Mesendoderm (in vitro differentiated cells): ENCODE results near the gene RNF144B.

ENCODE experiments used
- DNase-seq: peaks from one replicate; pipeline ENCODE4 v3.0.0; 2013
- H2AK5ac ChIP-seq: 2 replicates; pipeline ENCODE4 v1.6.1; 2013; ENCODE audit warnings: low read length, inconsistent platforms
- H2BK120ac ChIP-seq: 2 replicates; pipeline ENCODE4 v1.6.1; 2013; ENCODE audit warnings: low read depth, mild to moderate bottlenecking, low read length, moderate library complexity, mixed read lengths
- H2BK15ac ChIP-seq: replicated peaks from 2 replicates; pipeline ENCODE4 v1.6.1; 2013; ENCODE audit warnings: low read depth, mild to moderate bottlenecking, moderate library complexity
- H2BK5ac ChIP-seq: 2 replicates; pipeline ENCODE4 v1.6.1; 2013; ENCODE audit warnings: low read length, inconsistent platforms
- H3K18ac ChIP-seq: 2 replicates; pipeline ENCODE4 v1.6.1; 2013; ENCODE audit warnings: mild to moderate bottlenecking, low read length, mixed read lengths
- H3K23ac ChIP-seq: one replicate; pipeline ENCODE4 v1.6.1; 2013; ENCODE audit warnings: low read length
- H3K27ac ChIP-seq: 2 replicates; pipeline ENCODE4 v1.5.1; 2013; ENCODE audit warnings: low read depth, mild to moderate bottlenecking, inconsistent platforms, low read length, moderate library complexity
- H3K27me3 ChIP-seq: 2 replicates; pipeline ENCODE4 v1.6.1; 2013; ENCODE audit warnings: low read length, control low read depth, mild to moderate bottlenecking, inconsistent platforms; ENCODE audit not compliant: insufficient read depth, poor library complexity
- H3K36me3 ChIP-seq: 2 replicates; pipeline ENCODE4 v1.6.1; 2013; ENCODE audit warnings: low read length, inconsistent platforms; ENCODE audit not compliant: control insufficient read depth, insufficient read depth
- H3K4ac ChIP-seq: one replicate; pipeline ENCODE4 v1.6.1; 2013; ENCODE audit warnings: low read depth, mild to moderate bottlenecking, low read length, moderate library complexity
- H3K4me1 ChIP-seq: 2 replicates; pipeline ENCODE4 v1.6.1; 2013; ENCODE audit warnings: low read depth, low read length, inconsistent platforms; ENCODE audit not compliant: control insufficient read depth
- H3K4me2 ChIP-seq: 2 replicates; pipeline ENCODE4 v1.6.1; 2013; ENCODE audit warnings: low read length
- H3K4me3 ChIP-seq: 2 replicates; pipeline ENCODE4 v1.5.1; 2013; ENCODE audit warnings: mild to moderate bottlenecking, low read length
- H3K56ac ChIP-seq: one replicate; pipeline ENCODE4 v1.6.1; 2013; ENCODE audit warnings: low read length
- H3K79me1 ChIP-seq: 2 replicates; pipeline ENCODE4 v1.6.1; 2013; ENCODE audit warnings: low read length, inconsistent platforms
- H3K79me2 ChIP-seq: 2 replicates; pipeline ENCODE4 v1.6.1; 2013; ENCODE audit warnings: mild to moderate bottlenecking, low read length; ENCODE audit not compliant: control insufficient read depth, insufficient read depth
- H3K9ac ChIP-seq: 2 replicates; pipeline ENCODE4 v1.6.1; 2013; ENCODE audit warnings: low read length, inconsistent platforms
- H4K5ac ChIP-seq: one replicate; pipeline ENCODE4 v1.6.1; 2013; ENCODE audit warnings: low read length
- H4K8ac ChIP-seq: one replicate; pipeline ENCODE4 v1.6.1; 2013; ENCODE audit warnings: low read depth, mild to moderate bottlenecking, control low read depth, low read length, moderate library complexity
- WGBS: extraction: QIAGEN DNeasy Blood & Tissue Kit; methylation state at CpG from one replicate; pipeline ENCODE4 v1.1.7; 2013; ENCODE audit warnings: low lambda C conversion rate, missing lambda C conversion rate; ENCODE audit not compliant: insufficient coverage; ENCODE audit errors: extremely low coverage; 5-methylcytosine and 5-hydroxymethylcytosine counted together

Gene RNF144B

GRCh38 chr6:18412068-18412467, 24.9 kb downstream of the RNF144B start:
- DNase-seq, result no peak
- Histone ChIP-seq H3K79me1 (no peaks in the 10 kb centered on the region), H4K8ac (no peak overlapping the region), H3K79me2 (no peaks in the 10 kb centered on the region), H3K4me1 (no peaks in the 10 kb centered on the region), H3K9ac (no peak overlapping the region), H3K27ac (no peak overlapping the region), H3K27me3 (no peaks in the 10 kb centered on the region), H3K23ac (no peak overlapping the region), H2AK5ac (no peak overlapping the region), H3K4me3 (no peak overlapping the region), H3K56ac (no peak overlapping the region), H3K4ac (no peak overlapping the region), H3K36me3 (no peaks in the 10 kb centered on the region), H2BK15ac (no peak overlapping the region), H3K4me2 (no peak overlapping the region), H3K18ac (no peak overlapping the region), H4K5ac (no peak overlapping the region), H2BK120ac (no peak overlapping the region), H2BK5ac (no peak overlapping the region)
- WGBS, result no CpG with 5 or more reads among the region's 1 CpG

GRCh38 chr6:18412644-18413043, 25.5 kb downstream of the RNF144B start:
- Histone ChIP-seq H2BK120ac (no peak overlapping the region), H4K5ac (no peak overlapping the region), H3K79me1 (no peaks in the 10 kb centered on the region), H3K4ac (no peak overlapping the region), H3K27ac (no peak overlapping the region), H3K23ac (no peak overlapping the region), H2BK15ac (no peak overlapping the region), H4K8ac (no peak overlapping the region), H2AK5ac (no peak overlapping the region), H3K4me1 (no peaks in the 10 kb centered on the region), H3K27me3 (no peaks in the 10 kb centered on the region), H3K36me3 (no peaks in the 10 kb centered on the region), H2BK5ac (no peak overlapping the region), H3K9ac (no peak overlapping the region), H3K18ac (no peak overlapping the region), H3K4me3 (no peak overlapping the region), H3K79me2 (no peaks in the 10 kb centered on the region), H3K56ac (no peak overlapping the region), H3K4me2 (no peak overlapping the region)
- WGBS, result no CpG with 5 or more reads among the region's 1 CpG
- no peak for DNase-seq

- WGBS, result no CpG with 5 or more reads among the region's 4 CpGs
These were observed 26.2 kb downstream of the RNF144B start for GRCh38 chr6:18413381-18413780.

GRCh38 chr6:18414116-18414515, 27.0 kb downstream of the RNF144B start:
- Histone ChIP-seq H3K9ac (no peak overlapping the region), H4K8ac (no peak overlapping the region), H3K4ac (no peak overlapping the region), H3K23ac (no peak overlapping the region), H2BK120ac (no peak overlapping the region), H2AK5ac (no peak overlapping the region), H3K79me2 (no peaks in the 10 kb centered on the region), H3K79me1 (no peaks in the 10 kb centered on the region), H3K27me3 (no peaks in the 10 kb centered on the region), H3K4me2 (no peak overlapping the region), H2BK15ac (no peak overlapping the region), H2BK5ac (no peak overlapping the region), H3K36me3 (no peaks in the 10 kb centered on the region), H3K27ac (no peak overlapping the region), H3K4me3 (no peak overlapping the region), H3K18ac (no peak overlapping the region), H3K56ac (no peak overlapping the region), H4K5ac (no peak overlapping the region), H3K4me1 (no peaks in the 10 kb centered on the region)
- no CpG with 5 or more reads among the region's 1 CpG for WGBS
- DNase-seq, result no peak

More at GRCh38 chr6:18413381-18413780, 26.2 kb downstream of the RNF144B start:
- Histone ChIP-seq H3K23ac (no peak overlapping the region), H3K56ac (no peak overlapping the region), H3K79me1 (no peaks in the 10 kb centered on the region), H2BK120ac (no peak overlapping the region), H3K27me3 (no peaks in the 10 kb centered on the region), H3K18ac (no peak overlapping the region), H2AK5ac (no peak overlapping the region), H3K9ac (no peak overlapping the region), H2BK5ac (no peak overlapping the region), H4K5ac (no peak overlapping the region), H3K4me2 (no peak overlapping the region), H2BK15ac (no peak overlapping the region), H3K27ac (no peak overlapping the region), H3K36me3 (no peaks in the 10 kb centered on the region), H3K79me2 (no peaks in the 10 kb centered on the region), H3K4me3 (no peak overlapping the region), H3K4me1 (no peaks in the 10 kb centered on the region), H4K8ac (no peak overlapping the region), H3K4ac (no peak overlapping the region)
- DNase-seq, result no peak

- Histone ChIP-seq H3K27ac (no peak overlapping the region), H3K9ac (no peak overlapping the region), H3K4me1 (no peaks in the 10 kb centered on the region), H3K79me2 (no peaks in the 10 kb centered on the region), H3K4me3 (no peak overlapping the region), H3K23ac (no peak overlapping the region), H3K4me2 (no peak overlapping the region), H4K8ac (no peak overlapping the region), H3K18ac (no peak overlapping the region), H3K4ac (no peak overlapping the region), H3K79me1 (no peaks in the 10 kb centered on the region), H4K5ac (no peak overlapping the region), H2BK5ac (no peak overlapping the region), H2AK5ac (no peak overlapping the region), H2BK15ac (no peak overlapping the region), H3K56ac (no peak overlapping the region), H3K36me3 (no peaks in the 10 kb centered on the region), H3K27me3 (no peaks in the 10 kb centered on the region), H2BK120ac (no peak overlapping the region)
- DNase-seq, result no peak
- WGBS, result no CpG with 5 or more reads among the region's 11 CpGs
These were observed 28.1 kb downstream of the RNF144B start for GRCh38 chr6:18415207-18415606.

GRCh38 chr6:18415671-18416340, 28.7 kb downstream of the RNF144B start:
- Histone ChIP-seq H2AK5ac (no peak overlapping the region), H4K8ac (no peak overlapping the region), H3K4ac (no peak overlapping the region), H3K79me2 (no peaks in the 10 kb centered on the region), H3K23ac (no peak overlapping the region), H3K56ac (no peak overlapping the region), H2BK15ac (no peak overlapping the region), H4K5ac (no peak overlapping the region), H3K79me1 (no peaks in the 10 kb centered on the region), H2BK120ac (no peak overlapping the region), H3K36me3 (no peaks in the 10 kb centered on the region), H3K27me3 (no peaks in the 10 kb centered on the region), H2BK5ac (no peak overlapping the region), H3K4me2 (no peak overlapping the region), H3K27ac (no peak overlapping the region), H3K4me1 (no peaks in the 10 kb centered on the region), H3K4me3 (no peak overlapping the region), H3K18ac (no peak overlapping the region), H3K9ac (no peak overlapping the region)
- no CpG with 5 or more reads among the region's 4 CpGs for WGBS
- DNase-seq, result no peak
